Rectal smooth muscle tissue (tissue), 1 donor: ENCODE data around the gene CDH15.

Experiments used
- H3K27ac ChIP-seq: one replicate; pipeline ENCODE4 v1.7.0; 2013; ENCODE audit warnings: low read depth, low read length, inconsistent platforms
- H3K27me3 ChIP-seq: one replicate; pipeline ENCODE4 v1.7.0; 2013; ENCODE audit warnings: low read length; ENCODE audit not compliant: control insufficient read depth, insufficient read depth
- H3K36me3 ChIP-seq: one replicate; pipeline ENCODE4 v1.7.0; 2013; ENCODE audit warnings: low read length; ENCODE audit not compliant: control insufficient read depth, insufficient read depth
- H3K4me1 ChIP-seq: one replicate; pipeline ENCODE4 v1.7.0; 2013; ENCODE audit warnings: low read length; ENCODE audit not compliant: control insufficient read depth, insufficient read depth
- H3K4me3 ChIP-seq: one replicate; pipeline ENCODE4 v1.7.0; 2013; ENCODE audit warnings: low read length
- H3K9ac ChIP-seq: one replicate; pipeline ENCODE4 v1.7.0; 2013; ENCODE audit warnings: low read length

Gene CDH15

GRCh38 chr16:89174055-89174827 lies 2.7 kb downstream of the CDH15 start:
- H3K9ac ChIP-seq: no peak overlapping the region
- H3K4me1 ChIP-seq: no peaks in the 10 kb centered on the region
- H3K27ac ChIP-seq: no peak overlapping the region
- H3K36me3 ChIP-seq: no peaks in the 10 kb centered on the region
- peaks cover 15% of the 10 kb centered on the region for H3K27me3 ChIP-seq
- no peak overlapping the region for H3K4me3 ChIP-seq

GRCh38 chr16:89174877-89175276 lies 3.3 kb downstream of the CDH15 start:
- Histone ChIP-seq H3K27me3 (peaks cover 9% of the 10 kb centered on the region), H3K27ac (no peak overlapping the region), H3K9ac (no peak overlapping the region), H3K36me3 (no peaks in the 10 kb centered on the region), H3K4me3 (no peak overlapping the region), H3K4me1 (no peaks in the 10 kb centered on the region)

GRCh38 chr16:89175280-89176146 lies 4.0 kb downstream of the CDH15 start:
- Histone ChIP-seq H3K4me1 (no peaks in the 10 kb centered on the region), H3K4me3 (no peak overlapping the region), H3K27me3 (peaks cover 7% of the 10 kb centered on the region)

GRCh38 chr16:89176147-89176690 lies 4.7 kb downstream of the CDH15 start:
- H3K4me1 ChIP-seq: no peaks in the 10 kb centered on the region
- H3K27ac ChIP-seq: no peak overlapping the region

More at GRCh38 chr16:89175280-89176146, 4.0 kb downstream of the CDH15 start:
- Histone ChIP-seq H3K27ac (no peak overlapping the region), H3K9ac (no peak overlapping the region), H3K36me3 (no peaks in the 10 kb centered on the region)

GRCh38 chr16:89176717-89177116 lies 5.2 kb downstream of the CDH15 start:
- Histone ChIP-seq H3K27ac (no peak overlapping the region), H3K27me3 (peaks cover 4% of the 10 kb centered on the region), H3K4me3 (no peak overlapping the region), H3K4me1 (no peaks in the 10 kb centered on the region), H3K9ac (no peak overlapping the region), H3K36me3 (no peaks in the 10 kb centered on the region)

More at GRCh38 chr16:89176147-89176690, 4.7 kb downstream of the CDH15 start:
- Histone ChIP-seq H3K36me3 (no peaks in the 10 kb centered on the region), H3K27me3 (peaks cover 4% of the 10 kb centered on the region), H3K4me3 (no peak overlapping the region), H3K9ac (no peak overlapping the region)

GRCh38 chr16:89177501-89177900 lies 6.0 kb downstream of the CDH15 start:
- Histone ChIP-seq H3K9ac (no peak overlapping the region), H3K4me1 (no peaks in the 10 kb centered on the region), H3K27ac (no peak overlapping the region), H3K4me3 (no peak overlapping the region), H3K27me3 (peaks cover 4% of the 10 kb centered on the region), H3K36me3 (no peaks in the 10 kb centered on the region)

GRCh38 chr16:89178453-89179147 lies 7.1 kb downstream of the CDH15 start:
- H3K27me3 ChIP-seq: peaks cover 7% of the 10 kb centered on the region
- no peak overlapping the region for H3K27ac ChIP-seq
- H3K9ac ChIP-seq: no peak overlapping the region

GRCh38 chr16:89179148-89179484 lies 7.6 kb downstream of the CDH15 start:
- H3K4me3 ChIP-seq: no peak overlapping the region
- H3K9ac ChIP-seq: no peak overlapping the region
- peaks cover 11% of the 10 kb centered on the region for H3K27me3 ChIP-seq
- no peaks in the 10 kb centered on the region for H3K36me3 ChIP-seq
- H3K4me1 ChIP-seq: no peaks in the 10 kb centered on the region
- H3K27ac ChIP-seq: no peak overlapping the region

More at GRCh38 chr16:89178453-89179147, 7.1 kb downstream of the CDH15 start:
- Histone ChIP-seq H3K4me1 (no peaks in the 10 kb centered on the region), H3K4me3 (no peak overlapping the region), H3K36me3 (no peaks in the 10 kb centered on the region)

GRCh38 chr16:89179656-89180315 lies 8.2 kb downstream of the CDH15 start:
- Histone ChIP-seq H3K4me3 (no peak overlapping the region), H3K36me3 (no peaks in the 10 kb centered on the region), H3K4me1 (no peaks in the 10 kb centered on the region), H3K9ac (no peak overlapping the region), H3K27me3 (peaks cover 17% of the 10 kb centered on the region), H3K27ac (no peak overlapping the region)

- Histone ChIP-seq H3K36me3 (no peaks in the 10 kb centered on the region), H3K27me3 (peaks cover 17% of the 10 kb centered on the region), H3K4me1 (no peaks in the 10 kb centered on the region), H3K9ac (no peak overlapping the region), H3K4me3 (no peak overlapping the region), H3K27ac (no peak overlapping the region)
Measured at GRCh38 chr16:89183463-89183862, 11.9 kb downstream of the CDH15 start.

- Histone ChIP-seq H3K36me3 (no peaks in the 10 kb centered on the region), H3K27me3 (peaks cover 14% of the 10 kb centered on the region), H3K27ac (no peak overlapping the region)
Measured at GRCh38 chr16:89183975-89184676, 12.6 kb downstream of the CDH15 start.

More at GRCh38 chr16:89183975-89184676, 12.6 kb downstream of the CDH15 start:
- Histone ChIP-seq H3K9ac (no peak overlapping the region), H3K4me3 (no peak overlapping the region), H3K4me1 (no peaks in the 10 kb centered on the region)
